NCI-H526 treated with DMSO at 0.1 percent for 48 hours (cell line): ENCODE results near the gene OR6B1.
"Not testable (repeated sequence)": the region's sequence is repeated elsewhere in the genome, so short reads cannot be mapped to it uniquely, and the experiment has no call there.

Experiments used
- DNase-seq: peaks from one replicate; lab custom pipeline; 2025; lab: John Stamatoyannopoulos, UW

The OR6B1 gene

GRCh38 chr7:144006029-144006691 lies 6.0 kb downstream of the OR6B1 start:
- no peak for DNase-seq

- no peak for DNase-seq
These were observed 6.5 kb downstream of the OR6B1 start for GRCh38 chr7:144006692-144007042.

- no peak for DNase-seq
These were observed 9.2 kb downstream of the OR6B1 start for GRCh38 chr7:144009361-144009760.

GRCh38 chr7:144010061-144010460 lies 9.9 kb downstream of the OR6B1 start:
- not testable (repeated sequence) for DNase-seq

GRCh38 chr7:144010821-144011220 lies 10.7 kb downstream of the OR6B1 start:
- DNase-seq, result not testable (repeated sequence)

- no peak for DNase-seq
These were observed 11.5 kb downstream of the OR6B1 start for GRCh38 chr7:144011458-144012230.

GRCh38 chr7:144018065-144018464 lies 17.9 kb downstream of the OR6B1 start:
- DNase-seq, result no peak

GRCh38 chr7:144019457-144019856 lies 19.3 kb downstream of the OR6B1 start:
- no peak for DNase-seq

GRCh38 chr7:144020340-144020739 lies 20.2 kb downstream of the OR6B1 start:
- DNase-seq, result no peak

- no peak for DNase-seq
These were observed 22.0 kb downstream of the OR6B1 start for GRCh38 chr7:144022169-144022568.

GRCh38 chr7:144023171-144023827 lies 23.2 kb downstream of the OR6B1 start:
- no peak for DNase-seq

- no peak for DNase-seq
These were observed 24.1 kb downstream of the OR6B1 start for GRCh38 chr7:144024213-144024612.

- no peak for DNase-seq
These were observed 26.2 kb downstream of the OR6B1 start for GRCh38 chr7:144026203-144026883.

GRCh38 chr7:144027070-144027469 lies 26.9 kb downstream of the OR6B1 start:
- no peak for DNase-seq

- DNase-seq, result no peak
These were observed 27.9 kb downstream of the OR6B1 start for GRCh38 chr7:144027974-144028373.

GRCh38 chr7:144028547-144028946 lies 28.4 kb downstream of the OR6B1 start:
- no peak for DNase-seq

- DNase-seq, result no peak
These were observed 32.4 kb downstream of the OR6B1 start for GRCh38 chr7:144032516-144032915.

- no peak for DNase-seq
These were observed 33.0 kb downstream of the OR6B1 start for GRCh38 chr7:144032985-144033709.

- DNase-seq, result no peak
These were observed 35.3 kb downstream of the OR6B1 start for GRCh38 chr7:144035385-144035784.

GRCh38 chr7:144036302-144036885 lies 36.3 kb downstream of the OR6B1 start:
- DNase-seq, result no peak

GRCh38 chr7:144037414-144038035 lies 37.4 kb downstream of the OR6B1 start:
- no peak for DNase-seq
